ENCODE measurements around the gene RBM39.
"Not testable (repeated sequence)": the region's sequence is repeated elsewhere in the genome, so short reads cannot be mapped to it uniquely, and the experiment has no call there.

RBM39 gene

DNA sequence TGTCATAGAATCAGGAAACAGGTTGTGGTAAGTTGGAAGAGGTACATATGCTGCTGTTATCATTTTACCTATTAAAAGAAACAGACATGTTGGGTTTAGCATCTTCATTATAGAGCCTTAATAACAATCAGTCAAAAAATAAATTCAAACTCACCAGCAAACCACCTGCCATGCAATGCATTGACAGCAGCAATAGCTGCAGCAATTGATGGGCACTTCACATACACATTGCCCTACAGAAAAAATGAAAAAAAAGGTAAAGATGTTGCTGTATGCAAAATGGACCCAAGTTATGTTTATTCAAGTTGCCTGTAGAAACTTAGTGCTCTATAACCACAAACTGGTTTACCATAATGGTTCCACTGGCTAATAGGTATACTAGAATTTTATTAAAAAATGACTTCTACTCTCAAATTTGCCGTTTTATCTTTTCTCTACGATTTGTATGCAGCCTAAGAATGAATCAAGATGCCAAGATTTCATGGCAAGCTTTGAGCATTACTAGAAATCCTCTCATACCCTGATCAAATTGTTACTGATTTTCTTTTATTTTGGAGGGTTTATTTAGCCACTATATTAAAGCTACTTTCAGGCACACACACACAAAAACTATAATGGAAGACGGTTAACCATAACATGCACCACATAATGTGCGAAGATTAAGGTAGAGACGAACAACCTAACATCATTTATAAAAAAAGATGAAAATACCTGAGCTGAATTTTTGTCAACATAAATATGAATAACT is 37.4 kb downstream of the RBM39 start:
- DNase-seq = no peak

DNA sequence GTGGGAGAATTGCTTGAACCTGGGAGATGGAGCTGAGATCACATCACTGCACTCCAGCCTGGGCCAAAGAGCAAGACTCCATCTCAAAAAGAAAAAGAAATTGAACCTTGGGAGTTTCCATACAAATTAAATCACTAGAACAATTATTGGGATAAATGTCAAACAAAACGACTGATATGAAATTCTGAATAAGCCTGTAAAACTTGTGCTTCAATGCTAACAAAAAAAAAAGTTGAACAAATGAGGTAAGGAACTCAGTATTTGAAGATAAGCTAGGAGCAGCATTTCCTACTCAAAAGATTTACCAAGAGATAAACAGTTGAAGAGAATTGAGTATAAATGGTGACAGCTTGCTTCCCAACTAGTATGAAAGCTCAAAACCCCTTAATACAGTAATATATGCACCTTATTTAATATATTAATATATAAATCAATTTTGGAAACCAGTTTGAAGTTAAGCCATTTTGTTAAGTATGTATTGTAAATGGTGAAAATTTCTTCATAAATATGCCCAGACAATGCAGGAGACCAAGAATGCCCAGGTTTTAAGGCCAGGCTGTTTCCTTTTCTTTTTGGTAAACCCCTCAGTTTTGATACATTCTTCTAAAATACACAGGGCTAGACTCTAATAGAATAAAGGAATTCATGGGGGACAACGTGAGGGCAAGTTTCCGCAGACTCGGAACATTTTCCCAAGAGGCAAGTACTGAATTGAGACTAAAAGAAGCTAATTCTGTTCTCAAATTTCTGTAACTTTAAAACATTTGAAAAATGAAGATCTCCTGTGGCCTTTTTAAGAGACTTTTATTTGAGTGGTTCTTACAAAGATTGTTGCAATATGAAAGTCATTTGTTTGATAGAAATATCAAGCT is 39.0 kb downstream of the RBM39 start:
- DNase-seq = no peak

DNA sequence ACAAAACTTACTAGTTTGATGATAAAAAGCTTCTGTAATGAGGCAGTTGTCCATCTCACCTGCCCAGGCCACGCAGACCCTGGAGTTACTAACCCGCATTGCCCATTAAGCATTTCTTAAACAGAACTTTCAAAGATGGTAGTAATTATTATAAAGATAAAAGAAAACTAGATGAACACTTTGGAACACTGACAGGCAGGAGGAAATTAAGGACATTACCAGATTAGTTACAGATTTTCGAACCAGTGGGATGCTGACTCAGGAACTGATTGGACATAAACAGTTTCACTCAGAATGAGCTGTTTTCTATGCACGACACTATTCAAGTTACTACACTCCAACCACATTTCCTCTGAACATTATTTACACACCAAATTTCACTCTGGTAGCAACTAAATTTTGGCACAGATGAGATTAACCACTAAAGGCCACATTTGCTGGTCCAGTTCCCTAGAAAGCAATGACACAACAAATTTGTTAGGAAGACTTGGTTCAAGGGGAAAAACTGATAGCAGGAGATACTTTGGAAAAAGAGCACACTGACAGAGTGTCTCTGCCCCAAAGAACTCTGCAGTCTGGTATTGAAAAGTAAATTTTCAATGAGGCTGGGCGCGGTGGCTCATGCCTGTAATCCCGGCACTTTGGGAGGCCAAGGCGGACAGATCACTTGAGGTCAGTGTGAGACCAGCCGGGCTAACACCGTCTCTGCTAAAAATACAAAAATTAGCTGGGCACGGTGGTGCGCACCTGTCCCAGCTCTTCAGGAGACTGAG is 39.8 kb downstream of the RBM39 start:
- no peak for DNase-seq

DNA sequence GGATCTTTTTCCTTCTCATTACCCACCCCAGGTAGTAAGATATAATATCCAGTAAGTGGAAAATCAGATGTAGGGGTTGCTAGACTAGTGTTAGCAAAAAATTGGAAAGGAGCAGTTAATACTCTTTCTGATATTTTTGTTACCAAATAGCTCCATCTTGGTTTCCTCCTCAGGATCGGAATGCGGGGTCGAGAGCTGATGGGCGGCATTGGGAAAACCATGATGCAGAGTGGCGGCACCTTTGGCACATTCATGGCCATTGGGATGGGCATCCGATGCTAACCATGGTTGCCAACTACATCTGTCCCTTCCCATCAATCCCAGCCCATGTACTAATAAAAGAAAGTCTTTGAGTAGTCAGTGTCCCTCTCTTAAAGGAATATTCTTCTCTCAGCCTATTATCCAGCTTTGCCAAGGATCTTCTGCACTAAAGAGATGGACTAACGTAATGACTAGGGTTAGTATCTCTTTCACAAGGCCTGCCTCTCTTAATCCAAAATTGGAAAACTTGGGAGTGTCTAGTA is 41.4 kb downstream of the RBM39 start:
- no peak for DNase-seq

DNA sequence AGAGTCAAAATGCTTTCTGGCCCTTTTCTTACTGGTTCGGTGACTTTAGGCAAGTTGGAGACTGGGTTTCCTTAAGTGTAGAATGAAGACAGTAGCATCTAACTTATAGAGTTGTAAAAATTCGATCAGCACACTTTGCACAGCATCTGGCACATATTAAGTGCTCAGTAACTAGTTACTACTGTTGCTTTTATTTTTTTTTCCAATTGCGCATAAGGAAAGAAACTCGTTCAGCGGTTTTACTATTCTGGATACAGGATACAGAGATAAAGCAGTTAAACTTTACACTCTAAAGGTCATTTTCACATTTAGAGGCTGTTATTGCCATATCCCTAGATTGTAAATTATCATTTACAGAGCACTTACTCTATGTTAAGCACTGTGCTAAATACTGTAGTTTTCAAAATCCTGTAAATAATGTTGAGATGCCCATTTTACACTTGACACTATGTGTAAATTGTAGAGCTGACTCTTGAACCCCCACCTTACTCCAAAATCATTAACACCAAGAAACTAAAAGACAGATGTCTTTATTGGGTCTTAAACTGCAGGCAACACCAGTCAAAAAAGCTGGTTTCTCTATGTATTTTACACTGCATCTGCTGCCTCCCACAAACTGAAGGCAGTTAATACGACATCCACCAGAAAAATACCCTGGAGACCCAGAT is 42.0 kb downstream of the RBM39 start:
- DNase-seq = no peak

DNA sequence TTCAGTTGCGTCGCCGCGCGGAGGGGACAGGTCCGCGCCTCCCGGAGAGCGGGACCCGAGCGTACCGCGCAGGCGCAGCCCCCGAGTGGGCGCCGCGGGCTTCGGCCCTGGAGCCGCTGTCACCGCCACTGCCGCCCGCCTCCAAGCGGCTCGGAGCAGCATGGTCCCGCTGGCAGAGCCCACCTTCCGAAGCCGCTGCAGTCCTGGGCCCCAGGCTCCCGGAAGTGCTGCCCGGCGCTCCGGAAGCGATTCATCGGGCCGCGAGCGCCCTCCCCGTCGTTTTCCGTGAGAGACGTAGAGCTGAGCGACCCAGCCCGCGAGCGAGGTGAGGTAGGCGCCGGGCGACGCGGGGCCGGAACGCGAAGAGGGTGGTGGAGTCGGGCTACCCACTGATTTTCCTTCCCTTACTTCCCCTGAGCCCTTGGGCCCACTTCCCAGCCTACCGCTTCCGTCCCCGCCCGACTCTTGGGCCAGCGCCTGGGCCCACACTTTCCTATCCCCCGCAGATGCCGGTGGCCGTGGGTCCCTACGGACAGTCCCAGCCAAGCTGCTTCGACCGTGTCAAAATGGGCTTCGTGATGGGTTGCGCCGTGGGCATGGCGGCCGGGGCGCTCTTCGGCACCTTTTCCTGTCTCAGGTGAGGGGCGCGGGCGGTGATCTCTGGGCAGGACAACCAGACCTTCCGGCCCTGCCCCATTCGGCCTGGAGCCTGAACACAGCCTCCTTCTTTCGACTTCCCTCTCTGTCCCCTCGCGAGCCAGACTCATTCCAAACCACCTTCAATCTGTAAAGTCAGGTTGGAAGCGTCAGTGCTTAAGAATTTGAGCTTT is 42.7 kb downstream of the RBM39 start, which contains the start of the genes NFS1 and ROMO1:
TSS of gene NFS1 (minus strand) at position 226 of the 830 bp plus-strand sequence. CDS start at position 162, 64 bp downstream.
TSS of gene ROMO1 (plus strand) at position 279 of the 830 bp plus-strand sequence. CDS start at position 507, 228 bp downstream.
- peak; percentile 89 for DNase-seq

DNA sequence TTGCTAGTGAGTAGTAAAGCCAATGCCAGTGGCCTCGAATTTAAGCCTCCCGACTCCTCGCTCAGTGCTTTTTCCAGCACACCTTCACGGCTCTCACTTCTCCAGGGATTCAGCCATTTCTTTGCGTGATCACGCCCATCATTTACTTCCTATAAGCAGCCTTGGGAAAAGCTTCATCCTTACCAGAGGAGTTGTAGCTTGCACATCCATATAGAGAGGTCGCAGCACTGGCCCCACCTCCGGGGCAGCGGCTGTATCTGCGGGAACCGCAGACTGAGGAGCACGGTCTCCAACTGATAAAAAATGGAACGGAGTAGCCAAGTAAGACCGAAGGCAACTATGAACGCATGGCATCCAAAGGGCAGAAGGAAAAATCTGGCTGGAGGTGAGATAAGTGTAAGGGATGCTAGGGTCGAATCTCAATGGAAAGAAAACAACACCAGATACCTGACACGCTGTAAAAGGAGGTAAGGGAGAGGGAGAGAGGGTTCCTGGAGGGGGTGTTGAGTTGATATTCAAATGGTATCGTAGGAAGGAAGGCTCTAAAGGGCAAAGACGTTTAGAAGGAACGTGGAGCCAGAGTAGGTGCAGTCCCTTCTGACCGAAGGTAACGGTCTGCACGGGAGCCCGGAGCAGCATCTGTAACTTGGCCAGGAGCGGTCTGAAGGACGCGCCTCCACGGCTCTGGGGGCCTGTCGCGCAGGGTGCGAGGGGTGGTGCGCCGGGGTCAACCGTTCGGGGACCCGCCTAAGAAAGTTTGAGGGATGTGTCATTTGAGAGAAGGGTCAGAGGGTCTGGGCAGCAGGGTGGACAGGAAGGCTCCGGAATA is 43.5 kb downstream of the RBM39 start:
- DNase-seq = no peak

DNA sequence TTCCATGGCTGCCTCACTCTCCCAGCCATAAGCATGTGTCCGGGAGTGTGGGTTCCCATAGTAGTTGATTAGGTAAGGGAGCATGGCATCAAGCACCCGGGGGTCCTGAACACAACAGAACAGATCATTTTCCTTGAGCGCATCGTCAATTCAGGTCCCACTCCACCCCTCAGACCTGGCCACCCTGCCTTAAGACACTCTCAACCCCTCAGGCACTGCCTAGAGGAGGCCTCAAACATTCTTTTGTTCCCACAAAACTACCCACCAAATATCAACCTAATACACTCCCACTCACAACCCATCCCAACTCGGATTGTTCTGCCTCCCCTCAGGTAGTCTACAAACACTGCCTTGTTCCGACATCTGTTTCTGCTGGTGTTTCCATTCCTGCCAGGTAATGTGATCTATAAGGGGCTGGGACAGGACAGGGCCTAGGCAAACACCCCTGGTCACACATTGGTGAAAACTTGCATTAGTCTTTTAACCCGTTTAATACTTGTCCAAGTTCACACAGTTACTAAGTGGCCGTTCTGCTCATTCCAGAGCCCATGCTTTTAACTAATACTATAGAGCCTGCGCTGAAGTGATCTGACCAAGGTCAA is 44.3 kb downstream of the RBM39 start:
- no peak for DNase-seq

DNA sequence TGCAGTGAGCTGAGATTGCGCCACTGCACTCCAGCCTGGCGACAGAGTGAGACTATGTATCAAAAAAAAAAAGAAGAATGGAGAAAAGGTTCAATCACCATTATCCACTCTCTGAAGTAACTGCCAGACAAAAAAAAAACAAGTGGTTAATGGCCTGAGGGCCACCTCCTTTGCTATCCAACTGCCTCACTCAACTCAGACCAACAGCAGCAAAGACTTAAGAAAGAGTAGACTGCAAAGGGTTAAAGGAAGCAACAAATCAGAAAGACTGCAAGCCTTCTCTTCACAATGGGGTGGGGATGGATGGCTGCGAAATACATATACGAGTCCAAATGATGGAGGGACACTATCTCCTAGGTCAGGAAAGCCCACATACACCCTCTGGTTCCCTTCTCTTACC is 46.1 kb downstream of the RBM39 start:
- no peak for DNase-seq

DNA sequence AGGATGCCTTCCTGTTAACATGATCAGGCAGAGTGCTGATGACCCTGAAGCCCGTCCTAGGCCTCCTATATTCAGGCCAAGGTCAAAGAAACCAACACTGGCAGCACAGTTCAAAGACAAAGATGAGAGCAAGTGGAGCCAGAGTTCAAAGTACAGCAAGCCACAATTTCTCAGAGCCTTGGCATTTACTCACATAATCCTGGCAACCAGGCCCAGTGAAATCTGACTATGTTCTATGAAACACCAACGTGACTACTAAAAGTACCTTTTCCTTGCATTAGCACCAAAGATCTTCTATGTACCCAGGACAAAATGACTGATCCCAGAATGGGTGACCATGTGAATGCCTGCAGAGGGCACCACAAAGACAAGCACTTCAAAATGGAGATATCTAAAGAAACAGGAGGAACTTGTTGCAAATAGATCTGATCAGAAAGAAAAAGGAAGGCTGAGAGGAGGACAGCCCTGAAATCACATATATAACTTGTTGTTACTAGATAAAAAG is 46.8 kb downstream of the RBM39 start:
- DNase-seq = no peak

DNA sequence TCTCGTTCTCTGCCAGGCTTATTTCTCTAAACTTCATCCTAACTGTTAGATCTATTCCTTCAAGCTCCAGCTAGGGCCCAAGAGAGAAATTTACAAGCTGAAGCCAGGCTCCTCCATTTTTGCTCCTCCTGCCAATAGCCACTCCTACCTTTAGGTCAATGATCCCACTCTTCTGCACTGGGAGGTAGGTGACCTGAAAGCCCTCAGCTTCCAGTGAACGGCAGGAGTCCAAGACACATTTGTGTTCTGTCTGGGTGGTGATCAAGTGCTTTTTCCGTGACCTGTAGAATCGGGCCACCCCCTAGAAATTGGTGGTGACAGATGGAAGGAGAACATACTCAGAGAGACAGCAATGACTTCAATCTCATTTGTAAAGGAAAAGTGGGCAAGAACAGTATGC is 51.8 kb downstream of the RBM39 start:
- DNase-seq = no peak

DNA sequence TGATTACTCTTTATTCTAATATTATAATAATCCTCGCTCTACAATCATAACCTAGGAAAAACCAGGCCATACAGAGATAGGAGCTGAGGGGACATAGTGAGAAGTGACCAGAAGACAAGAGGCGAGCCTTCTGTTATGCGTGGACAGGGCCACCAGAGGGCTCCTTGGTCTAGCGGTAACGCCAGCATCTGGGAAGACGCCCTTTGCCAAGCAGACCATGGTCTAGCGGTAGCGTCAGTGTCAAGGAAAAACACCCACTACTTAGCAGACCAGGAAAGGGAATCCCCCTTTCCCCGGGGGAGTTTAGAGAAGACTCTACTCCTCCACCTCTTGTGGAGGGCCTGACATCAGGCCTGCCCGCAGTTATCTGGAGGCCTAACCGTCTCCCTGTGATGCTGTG is 55.2 kb downstream of the RBM39 start:
- DNase-seq = not testable (repeated sequence)

DNA sequence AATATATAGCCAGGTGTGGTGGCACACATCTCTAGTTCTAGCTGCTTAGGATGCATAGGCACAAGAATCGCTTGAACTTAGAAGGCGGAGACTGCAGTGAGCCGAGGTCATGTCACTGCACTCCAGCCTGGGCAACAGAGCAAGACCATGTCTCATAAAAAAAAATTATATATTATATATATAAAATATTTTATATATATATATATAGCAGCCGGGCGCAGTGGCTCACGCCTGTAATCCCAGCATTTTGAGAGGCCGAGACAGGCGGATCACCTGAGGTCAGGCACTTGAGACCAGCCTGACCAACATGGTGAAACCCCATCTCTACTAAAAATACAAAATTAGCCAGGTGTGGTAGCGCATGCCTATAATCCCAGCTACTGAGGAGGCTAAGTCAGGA is 56.7 kb downstream of the RBM39 start:
- DNase-seq = not testable (repeated sequence)

DNA sequence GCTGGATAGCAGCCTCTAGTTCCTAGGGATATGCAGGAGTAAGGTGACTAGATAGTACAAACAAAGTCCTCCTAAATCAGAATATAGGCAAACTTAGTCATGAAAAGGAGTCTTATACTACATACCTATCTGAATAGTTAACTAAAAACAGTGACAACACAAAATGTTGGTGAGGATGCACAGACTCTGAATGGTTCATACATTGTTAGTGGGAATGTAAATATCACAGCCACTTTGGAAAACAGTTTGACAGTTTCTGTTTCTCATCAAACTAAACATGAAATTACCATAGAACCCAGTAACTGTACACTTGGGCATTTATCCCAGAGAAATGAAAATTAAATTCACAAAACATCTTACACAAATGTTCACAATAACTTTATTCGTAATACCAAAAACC is 60.1 kb downstream of the RBM39 start:
- DNase-seq = no peak

DNA sequence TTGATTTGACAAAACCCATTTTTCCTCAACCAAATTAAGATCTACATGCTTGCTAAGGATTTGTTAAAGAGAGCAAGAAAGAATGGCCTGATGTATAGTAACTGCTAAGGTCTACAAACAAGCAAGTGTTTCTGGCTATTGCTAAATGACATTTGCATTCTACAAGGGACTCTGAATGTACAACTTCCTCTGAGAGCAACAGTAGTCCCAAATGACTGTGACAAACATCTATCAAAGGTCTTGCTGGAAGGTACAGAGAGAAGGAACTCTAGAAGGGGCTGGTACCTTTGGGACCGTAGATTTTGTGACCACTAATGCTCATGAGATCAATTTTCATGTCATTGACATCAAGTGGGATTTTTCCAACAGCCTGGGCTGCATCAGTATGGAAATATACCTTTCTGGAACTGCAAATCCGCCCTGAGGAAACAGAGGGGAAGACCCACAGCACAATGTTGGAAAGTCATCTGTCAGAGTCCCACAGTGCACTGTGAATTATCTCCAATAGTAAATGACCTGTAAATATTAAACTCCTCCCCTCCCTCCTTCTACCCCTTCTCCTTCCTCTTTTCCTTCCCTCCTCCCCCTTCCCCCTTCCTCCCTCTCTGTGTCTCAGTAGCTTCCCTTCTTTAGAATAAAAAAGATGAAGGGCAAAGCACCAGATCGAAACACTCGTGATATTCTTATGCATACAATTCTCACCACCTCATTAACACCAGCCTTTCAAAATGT is 61.4 kb downstream of the RBM39 start:
- DNase-seq = no peak

DNA sequence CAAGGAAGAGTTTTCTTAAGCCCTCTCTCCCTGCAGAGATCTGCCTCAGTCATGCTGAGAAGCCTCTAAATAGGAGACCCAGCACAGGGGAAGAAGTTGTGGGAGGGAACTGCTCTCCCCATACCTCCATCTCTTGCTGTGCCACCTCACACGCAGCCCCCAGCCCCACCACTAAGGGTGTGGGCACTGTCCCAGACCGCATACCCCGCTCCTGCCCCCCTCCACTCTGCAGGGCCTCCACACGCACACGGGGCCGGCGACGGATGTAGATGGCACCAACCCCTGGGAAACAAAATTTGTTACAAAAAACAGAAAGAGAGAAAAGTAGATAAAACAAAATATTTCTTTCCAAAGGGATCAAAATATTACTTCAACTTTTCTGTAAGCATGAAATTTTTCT is 67.1 kb downstream of the RBM39 start:
- DNase-seq = no peak

DNA sequence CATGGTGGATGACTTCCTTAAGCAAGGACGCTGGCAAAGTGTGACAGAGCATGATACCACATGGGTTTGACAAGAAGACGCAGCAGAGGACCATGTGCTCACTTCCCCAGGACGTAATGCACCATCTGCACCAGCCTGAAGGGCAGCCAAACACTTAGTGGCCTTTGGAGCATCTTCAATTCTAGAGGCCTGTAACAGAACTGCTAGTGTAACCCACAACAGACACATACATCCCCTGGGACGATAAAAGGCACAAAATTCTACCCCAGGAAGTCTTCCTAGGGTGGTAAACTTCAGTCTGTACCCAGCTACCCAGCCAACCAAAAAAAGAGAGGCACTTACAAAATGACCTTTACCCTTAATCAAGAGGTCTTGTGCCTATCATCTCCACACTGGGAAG is 68.2 kb downstream of the RBM39 start:
- no peak for DNase-seq

DNA sequence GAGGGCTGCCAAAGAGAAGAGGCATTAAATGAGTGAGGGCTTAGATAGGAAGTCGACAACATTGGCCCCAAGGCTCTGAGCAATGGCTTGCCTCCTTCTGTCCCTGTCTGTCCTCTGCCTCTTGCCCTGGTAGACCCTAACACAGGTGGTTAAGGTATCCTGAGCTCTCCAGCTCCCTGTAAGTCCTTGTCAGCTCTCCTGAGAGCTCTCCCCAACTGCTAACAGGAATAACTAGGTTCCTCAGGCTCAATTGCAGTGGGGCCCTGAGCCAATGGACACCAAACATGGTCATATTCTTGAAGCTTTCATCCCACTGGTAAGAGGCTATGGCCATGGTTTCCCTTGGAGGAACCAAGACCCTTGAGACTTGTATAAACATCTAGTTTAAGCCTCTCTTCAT is 72.4 kb downstream of the RBM39 start:
- no peak for DNase-seq

DNA sequence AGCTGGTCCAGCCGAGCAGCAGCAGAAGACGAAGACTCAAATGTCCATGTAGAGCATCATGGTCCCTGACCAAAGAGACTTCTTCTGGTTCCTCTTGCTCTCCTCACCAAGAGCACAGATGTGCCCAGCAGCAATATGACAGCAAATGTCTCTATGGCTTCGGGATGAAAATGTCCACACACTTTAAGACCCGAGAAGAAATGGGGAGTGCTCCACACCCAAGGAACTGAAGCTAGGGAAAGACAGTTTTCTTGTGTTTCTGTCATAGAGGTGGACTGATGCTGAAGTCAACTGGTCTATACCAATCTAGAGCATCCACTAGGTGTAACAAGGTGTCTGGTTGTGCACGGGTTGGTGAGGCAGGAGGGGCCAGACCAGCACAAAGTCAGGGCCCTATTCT is 72.8 kb downstream of the RBM39 start:
- no peak for DNase-seq
